CD4-positive, alpha-beta T cell treated with Interleukin-4 for 1 hour (primary cell): ENCODE measurements around the gene COX19.
"Not testable (repeated sequence)": the region's sequence is repeated elsewhere in the genome, so short reads cannot be mapped to it uniquely, and the experiment has no call there.

Experiments used
- DNase-seq, 2 donors: peaks; one replicate each; pipeline ENCODE4 v3.0.0-alpha.2; 2020 to 2022

The COX19 gene

DNA sequence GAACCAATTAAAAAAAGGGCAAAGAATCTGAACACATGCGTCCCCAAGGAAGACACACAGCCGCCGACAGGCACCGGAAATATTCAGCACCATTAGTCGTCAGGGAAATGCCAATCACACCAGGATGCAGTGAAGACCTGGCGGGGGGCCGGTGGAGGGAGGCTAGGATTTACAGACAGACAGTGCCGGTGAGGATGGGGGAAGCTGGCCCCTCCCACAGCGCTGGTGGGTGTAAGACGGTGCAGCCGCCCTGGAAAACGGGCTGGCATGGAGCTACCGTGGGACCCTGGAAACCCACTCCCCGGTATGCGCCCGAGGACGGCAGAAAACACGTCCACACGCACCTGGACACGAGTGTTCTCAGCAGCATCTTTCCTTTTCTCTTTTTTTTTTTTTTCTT, 16.1 kb downstream of the COX19 start:
- DNase-seq = no peak

DNA sequence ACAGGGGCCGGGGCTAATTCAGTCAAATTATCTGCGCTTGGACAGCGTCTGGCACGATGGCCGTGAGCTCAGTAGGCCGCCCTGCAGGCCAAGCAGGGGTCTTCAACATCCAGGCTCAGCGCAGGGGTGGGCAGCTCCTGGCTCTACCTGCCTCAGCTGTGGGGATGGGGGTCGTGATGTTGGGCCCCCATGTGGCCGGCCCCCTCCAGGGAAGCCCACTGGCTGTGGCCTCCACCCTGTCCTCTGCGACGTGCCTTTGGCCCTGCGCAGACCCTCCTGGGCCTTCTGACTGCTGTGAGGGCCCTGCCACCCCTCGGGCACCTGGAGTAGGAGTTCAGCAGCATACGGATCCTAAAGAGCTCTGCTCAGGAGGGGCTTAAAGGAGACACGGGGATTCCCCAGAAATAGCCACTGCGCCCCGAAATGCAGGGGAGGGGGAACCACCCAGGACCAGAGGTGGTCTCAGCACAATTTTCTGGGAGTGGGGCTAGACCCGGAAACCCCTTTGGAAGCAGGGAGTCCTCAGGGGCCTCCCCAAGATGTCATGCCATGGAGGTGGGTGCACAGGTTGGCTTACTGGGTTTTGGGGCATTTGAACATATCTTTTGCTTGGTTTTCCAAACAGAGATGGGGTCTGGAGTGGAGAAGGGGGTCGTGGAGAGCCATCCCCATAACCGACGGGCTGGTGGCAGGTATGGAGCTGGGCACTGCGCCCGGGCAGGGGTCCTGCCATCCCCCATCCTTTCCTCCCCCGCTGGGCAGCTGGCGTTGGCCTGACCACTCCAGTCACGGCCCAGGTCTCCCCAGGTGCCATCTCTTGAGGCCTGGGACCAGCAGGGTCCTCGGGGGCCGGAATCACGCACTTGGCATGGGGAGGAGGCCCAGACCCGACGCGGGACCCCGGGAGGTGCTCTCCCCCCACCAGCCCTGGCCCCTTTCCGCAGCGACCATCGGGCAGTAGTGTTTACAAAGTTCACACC, 16.8 kb downstream of the COX19 start:
- no peak for DNase-seq

DNA sequence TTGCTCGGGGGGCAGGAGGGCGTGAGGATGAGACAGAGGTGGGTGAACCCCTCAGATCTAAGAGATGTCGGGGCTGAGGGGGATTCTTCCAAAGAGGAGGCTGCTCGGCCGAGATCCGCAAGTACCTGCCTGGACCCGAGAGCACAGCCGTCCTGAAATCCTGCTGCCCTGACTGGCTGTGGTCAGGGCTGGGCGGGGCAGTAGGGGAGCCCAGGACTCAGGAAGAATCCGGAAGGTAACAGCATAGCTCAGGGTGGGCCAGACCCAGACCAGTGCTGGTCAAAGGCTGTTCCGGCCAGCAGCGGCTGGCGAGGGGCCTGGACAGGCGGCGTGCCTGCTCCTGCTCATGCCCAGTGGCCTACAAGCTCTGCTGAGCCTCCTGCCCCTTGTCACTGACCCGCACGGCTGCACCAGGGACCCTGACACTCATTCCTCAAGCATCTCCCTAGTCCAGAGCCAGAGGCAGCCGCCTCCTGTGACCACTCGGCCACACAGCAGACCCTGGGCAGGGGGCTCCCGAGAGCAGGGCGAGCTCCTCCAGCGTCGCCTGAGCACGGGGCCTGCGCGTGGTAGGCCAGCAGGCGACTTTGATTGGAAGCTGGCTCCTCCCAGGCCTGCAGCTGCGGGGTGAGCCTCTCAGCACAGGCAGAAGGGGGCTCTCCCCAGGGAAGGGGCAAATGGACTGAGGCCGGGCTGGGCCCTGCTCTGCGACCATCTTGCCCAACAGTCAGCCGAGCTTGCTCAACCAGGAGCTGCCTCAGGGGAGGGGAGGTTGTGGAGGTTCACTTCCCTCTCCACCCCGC, 17.7 kb downstream of the COX19 start:
- DNase-seq = peak in 1 of 2 donors; percentile 68

DNA sequence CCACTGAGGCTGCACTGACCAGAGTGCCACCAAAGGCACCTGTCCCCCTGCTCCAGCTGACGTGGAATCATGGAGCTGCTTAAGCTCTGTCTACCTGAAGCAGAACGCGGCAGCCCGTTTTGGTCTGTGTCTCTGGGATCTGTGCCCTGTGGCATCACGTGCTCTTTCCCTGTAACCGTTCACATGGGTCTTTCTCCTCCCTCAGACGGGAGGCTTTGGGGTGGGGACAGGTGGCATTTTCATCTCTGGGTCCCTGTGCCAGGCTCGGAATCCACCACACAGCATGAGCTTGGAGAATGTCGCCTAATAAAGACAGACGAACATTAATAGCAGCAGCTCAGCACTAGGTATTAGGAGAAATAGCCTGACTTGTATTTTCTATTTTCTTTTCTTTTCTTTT, 19.3 kb downstream of the COX19 start:
- no peak for DNase-seq

DNA sequence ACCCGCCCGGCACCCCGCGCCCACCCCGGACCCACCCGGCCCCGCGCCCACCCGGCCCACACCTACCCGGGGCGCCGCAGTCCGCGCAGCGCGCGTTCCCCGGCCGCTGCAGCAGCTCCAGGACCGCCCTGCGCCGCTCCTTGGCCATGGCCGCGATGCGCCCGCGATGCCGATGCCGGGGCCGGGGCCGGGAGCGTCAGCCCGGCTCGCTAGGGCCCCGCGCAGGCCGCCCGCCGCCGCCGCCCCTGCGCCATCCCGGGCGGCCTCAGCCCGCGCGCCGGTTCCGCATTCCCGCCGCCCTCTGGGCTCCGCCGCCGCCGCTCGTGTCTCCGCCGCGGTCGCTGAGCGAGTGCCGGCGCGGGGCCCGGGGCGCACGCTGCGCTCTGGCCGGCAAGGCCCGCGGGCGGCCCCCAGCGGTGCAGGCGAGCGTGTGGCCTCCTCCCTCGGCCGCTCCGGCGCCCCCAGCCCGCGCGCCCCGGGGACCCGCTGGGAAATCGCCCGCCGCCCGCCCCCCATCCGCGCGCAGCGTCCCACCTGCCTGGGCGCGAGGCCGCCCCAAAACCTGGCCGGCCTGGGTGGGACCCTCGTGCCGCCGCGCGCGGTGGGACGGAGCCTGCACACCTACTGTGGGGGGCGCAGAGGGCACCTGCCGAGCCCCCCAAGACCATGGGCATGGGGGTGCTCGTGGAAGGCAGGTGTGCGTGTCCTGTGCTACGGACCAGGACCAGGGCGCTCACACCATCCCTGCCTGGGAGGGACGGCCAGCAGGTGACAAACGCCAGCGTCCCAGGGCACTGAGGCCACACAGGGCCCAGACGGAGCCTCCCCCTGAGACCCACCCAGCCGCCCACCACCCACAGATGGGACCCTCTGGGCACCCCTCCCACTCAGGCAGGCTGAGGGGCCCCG, 20.8 kb downstream of the COX19 start, which contains the start of gene ADAP1:
Gene ADAP1 (minus strand): TSS at position 351 of the 909 bp plus-strand sequence. CDS start 203 bp downstream, at position 148.
- peak; percentile 59 to 62 for DNase-seq

DNA sequence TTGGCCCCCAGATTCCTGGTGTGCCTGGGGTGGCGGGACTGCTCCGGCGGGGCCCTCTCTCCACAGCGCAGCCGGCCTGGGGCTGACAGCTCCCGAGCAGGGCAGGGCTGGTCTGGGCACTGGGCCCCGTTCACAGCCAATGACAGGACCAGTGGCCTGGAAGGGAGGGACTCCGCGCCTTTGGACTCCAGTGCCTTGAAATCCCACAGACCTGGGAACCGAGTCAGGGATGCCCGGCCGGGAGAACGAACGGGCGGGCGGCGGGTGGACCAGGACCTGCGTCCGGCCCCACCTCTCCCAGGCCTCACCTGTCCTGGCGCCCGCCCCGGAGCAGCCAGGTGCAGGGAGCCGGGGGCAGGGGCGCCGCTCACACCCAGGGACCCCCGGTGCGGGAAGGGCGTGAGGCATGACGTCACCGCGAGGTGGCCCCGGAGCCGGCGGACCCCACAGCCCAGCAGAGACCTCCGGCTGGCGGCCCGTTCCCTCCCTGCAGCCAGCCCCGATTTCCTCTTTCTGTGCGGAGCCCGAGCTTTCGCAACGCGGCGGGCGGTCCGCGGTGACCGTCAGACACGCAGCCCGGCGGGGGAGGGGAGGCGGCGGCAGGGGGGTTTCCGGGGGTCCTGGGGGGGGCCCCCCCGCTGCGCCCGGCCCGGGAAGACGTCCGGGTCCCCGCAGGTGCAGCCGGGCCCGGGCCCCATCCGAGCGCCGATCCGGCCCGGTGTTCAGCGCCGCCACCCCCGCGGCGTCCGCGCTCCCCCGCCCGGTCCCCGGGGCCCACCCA, 21.6 kb downstream of the COX19 start:
- peak in 1 of 2 donors; percentile 60 for DNase-seq

DNA sequence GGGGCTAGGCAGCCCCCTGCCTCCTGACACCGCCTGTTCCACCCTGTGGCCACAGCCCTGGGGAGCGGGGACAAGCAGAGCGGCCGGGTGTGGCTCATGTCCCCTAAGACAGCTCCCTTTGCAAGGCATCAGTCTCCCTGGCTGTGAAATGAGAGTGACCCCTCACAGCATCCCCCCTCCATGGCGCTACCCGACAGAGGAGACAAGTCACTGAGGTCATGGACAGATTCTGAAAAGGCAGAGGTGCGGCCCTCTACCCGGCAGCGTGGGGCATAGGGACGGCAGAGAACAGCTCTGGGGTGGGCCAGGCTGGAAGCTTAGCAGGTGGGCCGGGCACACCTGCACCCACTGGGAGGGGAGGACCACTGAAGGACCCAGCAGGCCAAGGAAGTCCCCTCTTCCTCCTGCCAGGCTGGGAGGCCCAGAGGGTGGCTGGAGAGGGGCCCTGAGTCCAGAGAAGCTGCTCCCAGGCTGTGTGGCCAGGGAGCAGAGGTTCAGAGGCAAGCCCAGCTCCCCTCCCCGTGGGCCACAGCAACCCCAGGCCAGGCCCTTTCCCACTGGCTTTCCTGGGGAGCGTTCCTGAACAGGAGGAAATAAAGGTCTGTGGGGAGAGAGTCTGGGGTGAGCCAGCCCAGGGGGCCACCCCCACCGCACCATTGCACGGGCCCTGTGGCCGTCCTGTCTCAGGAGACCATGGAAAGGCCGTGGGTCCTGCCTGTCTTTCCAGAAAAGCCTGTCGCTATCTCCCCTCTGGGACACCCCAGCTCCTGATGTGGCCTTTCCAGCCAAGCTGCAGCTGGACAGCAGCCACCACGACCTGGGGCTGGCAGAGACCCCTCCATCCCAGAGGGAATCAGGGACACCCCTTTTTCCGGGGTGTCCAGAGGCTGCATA, 22.6 kb downstream of the COX19 start:
- DNase-seq = no peak

DNA sequence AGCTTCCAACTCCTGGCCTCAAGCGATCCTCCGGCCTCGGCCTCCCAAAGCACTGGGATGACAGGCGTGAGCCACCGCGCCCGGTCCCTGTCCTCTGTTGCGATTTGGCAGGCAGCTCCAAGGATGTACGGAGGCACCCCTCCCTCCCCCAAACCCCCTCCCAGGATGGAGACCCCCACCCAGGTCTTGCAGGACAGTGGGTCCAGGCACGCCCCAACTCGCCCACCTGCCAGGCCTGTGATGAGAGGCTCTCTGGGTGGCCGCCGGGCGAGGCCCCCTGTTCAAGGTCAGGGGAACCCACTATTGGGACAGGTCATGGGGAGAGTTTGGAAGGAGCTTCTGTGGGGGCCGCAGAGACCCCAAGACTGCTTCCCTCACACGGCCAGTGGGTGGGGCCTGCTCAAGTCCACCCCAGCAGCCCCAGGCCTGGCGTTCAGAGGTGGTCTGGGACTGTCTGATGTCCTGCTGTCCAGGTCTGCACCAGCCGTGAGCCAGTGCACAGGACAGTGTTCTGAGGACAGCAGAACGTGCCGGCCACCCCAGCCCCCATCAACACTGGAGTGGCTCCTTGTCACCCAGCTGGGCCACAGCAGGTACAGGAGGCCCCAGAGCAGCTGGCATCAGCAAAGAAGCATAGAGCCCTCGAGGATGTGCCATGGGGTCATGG, 23.3 kb downstream of the COX19 start:
- DNase-seq = no peak

DNA sequence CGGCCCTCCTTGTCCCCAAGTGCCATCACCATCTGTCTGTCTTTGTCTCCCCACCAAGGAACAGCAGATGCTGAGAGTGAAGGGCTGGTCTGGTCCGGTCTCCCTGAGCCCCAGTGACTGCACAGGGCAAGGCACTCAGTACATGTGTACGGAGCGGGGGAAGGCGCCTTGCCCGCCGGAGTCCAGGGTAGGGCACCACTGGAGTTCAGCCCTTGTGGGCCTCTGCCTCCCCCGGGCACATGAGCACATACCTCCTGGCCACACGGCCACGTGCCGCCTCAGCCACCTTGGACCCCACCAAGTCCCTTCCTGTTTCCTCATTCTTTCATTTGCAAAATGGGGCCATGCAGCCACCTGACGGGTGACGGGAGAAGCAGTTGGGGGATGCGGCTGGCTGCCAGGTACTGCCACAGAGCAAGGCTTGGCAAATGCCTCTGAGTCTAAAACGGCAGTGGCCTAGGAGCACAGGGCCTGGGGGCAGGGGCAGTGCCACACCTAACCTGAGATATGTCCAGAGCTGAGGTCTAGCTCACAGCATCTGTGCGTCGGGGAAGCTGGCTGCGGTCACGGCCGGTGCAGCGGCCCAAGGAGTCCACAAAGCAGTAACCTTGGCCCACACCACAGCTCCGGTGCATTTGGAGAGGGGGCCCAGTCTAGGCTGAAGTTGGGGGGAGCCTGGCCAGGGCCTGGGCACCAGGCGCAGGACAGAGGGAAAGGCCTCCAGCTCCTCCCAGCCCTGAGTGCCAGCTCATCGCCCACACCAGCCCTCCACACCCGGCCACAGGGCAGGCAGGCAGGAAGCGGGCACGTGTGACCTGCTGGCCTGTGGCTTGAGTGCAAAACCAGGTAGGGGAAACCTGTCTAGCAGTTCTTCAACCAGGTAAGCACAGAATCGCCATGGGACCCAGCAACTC, 26.1 kb downstream of the COX19 start:
- DNase-seq = no peak

DNA sequence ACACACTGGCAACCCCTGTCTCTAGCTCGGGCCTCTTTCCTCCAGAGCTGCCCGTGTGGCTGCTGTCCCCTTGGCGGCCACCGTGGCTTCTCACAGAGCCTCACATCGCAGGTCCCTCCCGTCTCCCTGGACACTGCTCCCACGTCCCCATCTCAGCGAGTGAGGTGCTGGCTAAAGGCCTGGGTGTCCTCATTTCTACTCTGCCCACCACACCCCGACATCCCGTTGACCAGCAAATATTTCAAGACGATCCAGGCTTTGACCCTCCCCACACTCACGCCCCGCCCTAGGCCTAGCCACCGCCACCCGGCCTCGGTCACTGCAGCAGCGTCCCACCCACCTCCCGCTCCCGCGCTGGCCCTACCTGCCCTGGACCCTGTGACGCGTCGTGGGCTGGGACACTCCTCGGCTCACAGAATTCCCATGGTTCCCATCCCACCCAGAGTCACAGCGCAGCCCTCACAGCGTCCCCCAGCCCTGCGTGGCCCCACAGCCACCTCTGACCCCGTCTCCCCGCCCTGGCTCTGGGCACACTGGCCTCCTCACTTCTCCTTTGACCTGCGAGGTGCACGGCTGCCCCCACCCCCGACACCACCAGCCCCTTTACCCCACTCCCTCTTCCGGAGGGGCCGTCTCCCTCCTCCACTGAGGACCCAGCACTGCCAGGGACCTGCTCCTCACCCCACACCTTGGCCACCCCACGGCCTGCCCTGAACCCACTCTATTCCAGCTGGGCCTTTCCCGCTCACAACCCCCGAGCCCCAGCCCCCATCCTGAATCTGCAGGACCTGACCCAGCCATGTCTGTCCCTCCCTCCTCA, 27.7 kb downstream of the COX19 start:
- no peak for DNase-seq

DNA sequence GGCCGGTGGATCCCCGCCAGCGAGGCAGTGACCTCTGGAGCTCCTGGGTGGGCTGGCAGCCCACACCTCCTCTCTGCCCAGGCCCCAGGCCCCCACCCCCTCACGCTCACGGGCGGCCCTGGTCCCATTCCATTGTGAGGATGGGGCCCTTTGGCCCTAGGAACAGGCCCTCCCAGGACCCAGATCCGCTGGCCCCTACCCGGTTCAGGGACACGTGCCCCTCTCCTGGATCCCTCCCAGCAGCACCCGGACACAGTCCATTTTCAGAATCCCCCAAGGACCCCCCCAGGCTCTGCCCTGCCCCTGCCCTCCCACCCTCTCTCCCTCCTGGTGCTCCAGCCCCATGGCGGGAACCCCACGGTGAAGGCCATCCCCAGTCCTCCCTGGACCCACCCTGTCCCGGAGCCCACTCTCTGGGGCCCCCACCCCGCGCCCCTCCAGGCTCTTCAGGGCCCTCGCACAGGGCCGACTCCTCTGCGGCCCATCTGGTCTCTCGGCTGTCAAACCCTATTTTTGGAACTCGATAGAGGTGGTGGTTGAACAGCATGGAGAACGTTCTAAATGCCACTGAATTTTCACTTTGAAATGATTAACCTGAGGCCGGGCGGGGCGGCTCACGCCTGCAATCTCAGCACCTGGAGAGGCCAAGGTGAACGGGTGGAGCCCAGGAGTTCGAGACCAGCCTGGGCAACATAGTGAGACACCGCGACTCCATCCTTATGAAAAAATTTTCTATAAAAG, 28.9 kb downstream of the COX19 start:
- DNase-seq = no peak

DNA sequence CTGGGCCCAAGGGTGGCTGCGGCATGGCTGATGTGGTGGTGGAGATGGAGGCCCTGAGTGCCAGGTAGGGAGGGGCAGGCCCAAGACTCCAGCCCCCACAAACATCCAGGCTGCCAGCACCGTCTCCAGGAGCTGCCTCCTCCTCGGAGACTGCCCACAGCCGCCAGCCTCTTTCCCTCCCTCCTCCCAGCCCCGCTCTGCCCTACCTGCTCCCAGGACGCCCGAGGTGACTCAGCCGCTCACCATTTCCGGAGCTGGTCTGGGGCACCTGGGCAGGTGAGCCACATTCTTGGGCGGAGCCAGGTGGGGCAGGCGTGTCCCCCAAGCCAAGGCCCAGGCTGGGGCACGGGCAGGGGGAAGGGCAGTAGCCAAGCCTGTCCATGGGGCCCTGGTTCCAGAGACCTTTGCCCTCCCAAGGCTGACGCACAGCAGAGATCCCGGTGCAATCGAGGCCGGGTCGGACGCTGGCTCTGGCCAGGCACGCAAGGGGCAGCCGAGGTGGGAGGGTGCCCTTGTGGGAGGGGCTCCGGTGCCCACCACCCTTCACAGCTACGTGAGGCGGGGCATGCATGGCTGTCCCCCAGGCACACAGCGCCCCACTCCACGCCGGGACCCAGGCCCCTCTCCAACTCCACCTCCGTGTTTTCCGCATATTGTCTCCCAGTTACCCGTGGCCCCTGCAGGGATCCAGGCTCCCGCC, 29.6 kb downstream of the COX19 start:
- DNase-seq = no peak

DNA sequence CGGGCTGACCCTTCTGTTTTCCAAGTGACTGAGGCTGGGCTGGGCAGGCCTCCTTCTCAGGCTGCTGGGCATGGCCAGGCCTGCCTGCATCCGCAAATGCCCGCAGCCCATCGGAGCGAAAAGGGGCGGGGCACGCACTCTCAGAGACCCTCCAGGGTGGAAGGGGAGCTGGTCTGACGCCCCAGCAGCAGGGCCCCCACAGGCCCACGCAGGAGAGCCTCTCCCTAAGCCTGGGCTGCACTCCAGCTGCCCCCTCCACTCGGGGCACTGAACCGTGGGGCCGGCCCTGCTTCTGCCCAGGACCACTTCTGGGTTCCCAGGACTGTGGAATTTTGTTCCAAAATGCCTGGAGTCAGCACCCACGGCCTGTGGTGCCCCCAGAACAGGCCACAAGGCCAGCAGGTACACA, 30.2 kb downstream of the COX19 start:
- no peak for DNase-seq

DNA sequence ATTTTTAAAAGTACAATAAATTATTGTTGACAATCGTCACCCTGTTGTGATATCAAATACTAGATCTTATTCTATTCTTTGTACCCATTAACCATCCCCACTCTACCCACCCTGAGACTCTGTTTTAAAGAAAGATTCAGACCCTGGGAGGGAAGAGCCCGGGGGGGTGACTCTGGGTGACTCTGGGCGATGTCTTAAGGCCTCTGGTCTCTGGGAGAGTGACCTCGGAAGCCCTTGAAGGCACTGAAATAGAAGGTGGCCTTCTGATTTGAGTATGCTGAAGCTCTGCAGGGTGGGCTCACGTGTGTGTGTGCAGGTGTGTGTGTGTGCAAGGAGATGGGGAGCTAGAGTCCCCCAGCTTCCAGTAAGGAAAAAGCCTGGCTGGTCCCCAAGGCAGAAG, 30.6 kb downstream of the COX19 start:
- no peak for DNase-seq

DNA sequence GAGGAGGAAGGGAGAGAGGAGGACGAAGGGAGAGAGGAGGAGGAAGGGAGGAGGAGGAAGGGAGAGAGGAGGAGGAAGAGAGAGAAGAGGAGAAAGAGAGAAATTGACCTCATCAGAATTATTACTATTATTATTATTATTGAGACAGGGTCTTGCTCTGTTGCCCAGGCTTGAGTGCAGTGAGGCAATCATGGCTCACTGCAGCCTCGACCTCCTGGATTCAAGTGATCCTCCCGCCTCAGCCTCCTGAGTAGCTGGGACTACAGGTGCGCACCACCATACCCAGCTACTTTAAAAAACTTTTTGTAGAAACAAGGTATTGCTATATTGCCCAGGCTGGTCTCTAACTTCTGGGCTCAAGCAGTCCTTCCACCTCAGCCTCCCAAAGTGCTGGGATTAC, 31.6 kb downstream of the COX19 start:
- DNase-seq = not testable (repeated sequence)

DNA sequence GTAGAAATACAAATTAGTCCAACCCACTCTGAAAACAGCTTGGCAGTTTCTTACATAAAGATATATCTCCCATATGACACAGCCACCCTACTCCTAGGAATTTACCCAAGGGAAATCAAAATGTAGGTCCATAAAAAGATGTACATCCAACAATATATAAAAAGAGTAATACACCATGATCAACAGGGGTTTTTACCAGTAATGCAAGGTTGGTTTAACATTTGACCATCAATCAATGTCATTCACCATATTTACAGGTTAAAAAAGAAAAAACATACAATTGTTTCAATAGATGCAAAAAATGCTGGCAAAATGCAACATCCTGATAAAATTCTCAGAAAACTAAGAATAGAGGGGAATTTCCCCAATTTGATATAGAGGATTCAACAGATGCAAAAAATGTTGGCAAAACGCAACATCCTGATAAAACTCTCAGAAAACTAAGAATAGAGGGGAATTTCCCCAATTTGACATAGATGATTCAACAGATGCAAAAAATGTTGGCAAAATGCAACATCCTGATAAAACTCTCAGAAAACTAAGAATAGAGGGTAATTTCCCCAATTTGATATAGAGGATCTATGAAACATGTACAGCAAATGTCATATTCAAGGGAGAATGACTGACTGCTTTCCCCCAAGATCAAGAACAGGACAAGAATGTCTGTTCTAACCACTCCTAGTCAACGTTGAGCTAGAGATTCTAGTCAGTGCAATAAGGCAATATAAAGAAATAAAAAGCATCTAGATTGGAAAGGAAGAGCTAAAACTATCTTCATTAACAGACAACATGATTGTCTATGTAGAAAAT, 34.5 kb downstream of the COX19 start:
- DNase-seq = no peak
